Left renal pelvis (tissue), 4 donors: ENCODE data around the gene HIGD2A. TPM values are rescaled to one million over a fixed set of nuclear protein-coding genes. Genes with fewer than 3 reads are reported as not detected.

Experiments
- DNase-seq, 4 donors: peaks; one replicate each; pipeline ENCODE4 v3.0.0-alpha.2; 2013; ENCODE audit warnings: low read depth in 4 of 4, low spot score in 3 of 4
- polyA plus RNA-seq, 4 donors: library from polyadenylated mRNA; unstranded; fragments of 120-200 nt; gene quantifications; one replicate each; pipeline ENCODE4 v1.2.1, GENCODE V29; 2013; ENCODE audit not compliant: insufficient read length in 4 of 4

HIGD2A gene
- 100 to 1,000 TPM in 2 of 4 donors, 10 to 100 TPM in 2; 70.6 to 126 (median 102) TPM for polyA plus RNA-seq

- DNase-seq = peak; percentile 97 to 98 (median 98)
Measured at GRCh38 chr5:176388444-176389134, at the start of gene HIGD2A, which contains the start of gene NOP16. TSS of gene HIGD2A (plus strand) at chr5:176388751. CDS start at chr5:176388820, 69 bp downstream. TSS of gene NOP16 (minus strand) at chr5:176388598. CDS start at chr5:176388539, 59 bp downstream.

- DNase-seq = no peak
Measured at GRCh38 chr5:176339304-176339703, 49.2 kb upstream of the HIGD2A start.

GRCh38 chr5:176341325-176342157, 47.0 kb upstream of the HIGD2A start:
- DNase-seq = no peak

GRCh38 chr5:176342158-176342483, 46.4 kb upstream of the HIGD2A start:
- DNase-seq = no peak

- DNase-seq = no peak
Measured at GRCh38 chr5:176342766-176343458, 45.6 kb upstream of the HIGD2A start.

GRCh38 chr5:176350416-176350815, 38.1 kb upstream of the HIGD2A start:
- no peak for DNase-seq

- no peak for DNase-seq
Measured at GRCh38 chr5:176352116-176352878, 36.3 kb upstream of the HIGD2A start.

GRCh38 chr5:176353533-176353932, 35.0 kb upstream of the HIGD2A start:
- no peak for DNase-seq

GRCh38 chr5:176355400-176356178, 33.0 kb upstream of the HIGD2A start:
- DNase-seq = no peak

- no peak for DNase-seq
Measured at GRCh38 chr5:176356179-176356566, 32.4 kb upstream of the HIGD2A start.

- DNase-seq = no peak
Measured at GRCh38 chr5:176359658-176360057, 28.9 kb upstream of the HIGD2A start.

- peak in 1 of 4 donors; percentile 12 for DNase-seq
Measured at GRCh38 chr5:176360894-176361436, 27.6 kb upstream of the HIGD2A start.

GRCh38 chr5:176361437-176362232, 26.9 kb upstream of the HIGD2A start, which contains the start of gene KIAA1191:
TSS of gene KIAA1191 (minus strand) at chr5:176361764. CDS start at chr5:176359508, 2,256 bp downstream.
- DNase-seq = peak; percentile 79 to 85 (median 82)

GRCh38 chr5:176362233-176362490, 26.4 kb upstream of the HIGD2A start:
- DNase-seq = no peak

GRCh38 chr5:176364765-176365350, 23.7 kb upstream of the HIGD2A start:
- no peak for DNase-seq

- DNase-seq = peak in 1 of 4 donors; percentile 18
Measured at GRCh38 chr5:176365351-176366231, 23.0 kb upstream of the HIGD2A start, which contains the start of gene ARL10. TSS of gene ARL10 (plus strand) at chr5:176365487. CDS start at chr5:176365564, 77 bp downstream.

- no peak for DNase-seq
Measured at GRCh38 chr5:176366232-176366894, 22.2 kb upstream of the HIGD2A start.
